ENCODE results near the gene PKN1. TPM values are rescaled to one million over a fixed set of nuclear protein-coding genes. Genes with fewer than 3 reads are reported as not detected.

The PKN1 gene
- total and polyA plus RNA-seq, 9 of the 15 experiments (the other 6 are each of a cell fraction or from before 2014, with no cell fraction given): 0.30 to 228 (median 77.5) TPM

GRCh38 chr19:14510311-14511228, 77.5 kb downstream of the PKN1 start (continued):
- TF ChIP-seq U2AF1 (optimal IDR thresholded peaks at IDR 0.05; ENCODE audit: low read depth, low read length): no peak
- TF ChIP-seq CREM (IDR thresholded peaks at IDR 0.05; ENCODE audit: low read depth): no peak
- no peak for TF ChIP-seq CCNT2 (IDR thresholded peaks at IDR 0.05; ENCODE audit: borderline replicate concordance, extremely low read depth, insufficient read length, low read depth, low read length)
- no peak for TF ChIP-seq NCOA4 (IDR thresholded peaks at IDR 0.05; ENCODE audit: partially characterized antibody)
- 0 out of 2 replicates have a peak, but pooled peaks have one; percentile 54 for TF ChIP-seq SMAD4 (CRISPR knock-in tag; conservative IDR thresholded peaks at IDR 0.05)
- TF ChIP-seq SIN3B (IDR thresholded peaks at IDR 0.05; ENCODE audit: low read depth): no peak
- TF ChIP-seq HNRNPUL1 (IDR thresholded peaks at IDR 0.05; ENCODE audit: low read length): no peak
- TF ChIP-seq ZNF175 (CRISPR knock-in tag; IDR thresholded peaks at IDR 0.05; ENCODE audit: low read depth): peak; percentile 55
- peak; percentile 76 for TF ChIP-seq ZNF384 (IDR thresholded peaks at IDR 0.05; ENCODE audit: low read depth, low read length)
- no peak for TF ChIP-seq FOXM1 (IDR thresholded peaks at IDR 0.05; ENCODE audit: low read depth)
- TF ChIP-seq FOXM1 (CRISPR knock-in tag; IDR thresholded peaks at IDR 0.05; ENCODE audit: low read depth): no peak
- TF ChIP-seq BDP1 (IDR thresholded peaks at IDR 0.05; ENCODE audit: insufficient read depth, insufficient read length): no peak
- no peak for TF ChIP-seq NR3C1 (CRISPR knock-in tag; IDR thresholded peaks at IDR 0.05)
- TF ChIP-seq CHD4 (IDR thresholded peaks at IDR 0.05; ENCODE audit: insufficient read depth, insufficient replicate concordance, low read depth, low read length, poor library complexity, severe bottlenecking): no peak
- TF ChIP-seq ZFP36 (IDR thresholded peaks at IDR 0.05; ENCODE audit: low read depth, low read length, partially characterized antibody): no peak
- no peak for TF ChIP-seq ATF2 (CRISPR knock-in tag; IDR thresholded peaks at IDR 0.05)
- peak; percentile 63 for TF ChIP-seq CEBPB (tag; IDR thresholded peaks at IDR 0.05)
- TF ChIP-seq ZNF586 (CRISPR knock-in tag; conservative IDR thresholded peaks at IDR 0.05): no peak
- TF ChIP-seq RFX7 (CRISPR knock-in tag; IDR thresholded peaks at IDR 0.05): no peak
- TF ChIP-seq SMARCC2 (IDR thresholded peaks at IDR 0.05; ENCODE audit: low read depth): no peak
- TF ChIP-seq HEY1 (CRISPR knock-in tag; IDR thresholded peaks at IDR 0.05; ENCODE audit: borderline replicate concordance): no peak
- no peak for TF ChIP-seq ZNF282 (CRISPR knock-in tag; IDR thresholded peaks at IDR 0.05)
- TF ChIP-seq C11orf30 (IDR thresholded peaks at IDR 0.05; ENCODE audit: low read depth): peak; percentile 68
- TF ChIP-seq SMARCE1 (IDR thresholded peaks at IDR 0.05): peak; percentile 38; the same call in 1 of the 2 replicates
- peak; percentile 24; the same call in 1 of the 2 replicates for TF ChIP-seq RBFOX2 (IDR thresholded peaks at IDR 0.05; ENCODE audit: low read depth, low read length)
- TF ChIP-seq DACH1 (IDR thresholded peaks at IDR 0.05; ENCODE audit: partially characterized antibody): no peak
- TF ChIP-seq THAP12 (CRISPR knock-in tag; IDR thresholded peaks at IDR 0.05): no peak
